ENCODE measurements around the gene TCAF1. TPM values are rescaled to one million over a fixed set of nuclear protein-coding genes. Genes with fewer than 3 reads are reported as not detected.
"Not testable (repeated sequence)": the region's sequence is repeated elsewhere in the genome, so short reads cannot be mapped to it uniquely, and the experiment has no call there.

TCAF1 gene
- total RNA-seq, 2 donors from 2014 or later, result 53.0 to 89.8 TPM

GRCh38 chr7:143857994-143858393 is 44.0 kb downstream of the TCAF1 start:
- H3K27me3 ChIP-seq (replicated peaks; ENCODE audit: insufficient read depth); H3K27ac ChIP-seq; H3K4me1 ChIP-seq (replicated peaks); DNase-seq (ENCODE audit: low spot score); H3K36me3 ChIP-seq; H3K4me3 ChIP-seq; intact Hi-C loops (cut with DNase I); H3K9me3 ChIP-seq: not testable (repeated sequence)
- WGBS, result no CpG with 5 or more reads among the region's 2 CpGs

- H3K27ac ChIP-seq, result not testable (repeated sequence)
- no CpG with 5 or more reads among the region's 1 CpG for WGBS
These were observed 46.5 kb downstream of the TCAF1 start for GRCh38 chr7:143855443-143855842.

GRCh38 chr7:143850682-143851081 is 51.3 kb downstream of the TCAF1 start:
- intact Hi-C loops (cut with DNase I), result no loop called here
- Histone ChIP-seq H3K4me3 (no peak overlapping the region), H3K27me3 (replicated peaks; ENCODE audit: insufficient read depth) (no peaks in the 10 kb centered on the region), H3K36me3 (no peaks in the 10 kb centered on the region), H3K27ac (no peak overlapping the region), H3K9me3 (no peaks in the 10 kb centered on the region), H3K4me1 (replicated peaks) (no peaks in the 10 kb centered on the region)
- TF ChIP-seq POLR2AphosphoS5 (IDR thresholded peaks at IDR 0.05) (no peak), CTCF (IDR thresholded peaks at IDR 0.05) (no peak), POLR2A (IDR thresholded peaks at IDR 0.05) (no peak)
- WGBS, result 52% methylated on average over 2 of the region's 2 CpGs
- DNase-seq (ENCODE audit: low spot score), result no peak

More at GRCh38 chr7:143855443-143855842, 46.5 kb downstream of the TCAF1 start:
- H3K36me3 ChIP-seq; intact Hi-C loops (cut with DNase I); H3K9me3 ChIP-seq; H3K4me1 ChIP-seq (replicated peaks); H3K27me3 ChIP-seq (replicated peaks; ENCODE audit: insufficient read depth); DNase-seq (ENCODE audit: low spot score); H3K4me3 ChIP-seq: not testable (repeated sequence)

- 84% methylated on average over 3 of the region's 3 CpGs for WGBS
- intact Hi-C loops (cut with DNase I), result no loop called here
- TF ChIP-seq POLR2A (IDR thresholded peaks at IDR 0.05), result no peak
- TF ChIP-seq CTCF (IDR thresholded peaks at IDR 0.05), result no peak
- no peak for TF ChIP-seq POLR2AphosphoS5 (IDR thresholded peaks at IDR 0.05)
These were observed 52.0 kb downstream of the TCAF1 start for GRCh38 chr7:143849785-143850479.

GRCh38 chr7:143848192-143848591 is 53.8 kb downstream of the TCAF1 start:
- Histone ChIP-seq H3K27me3 (replicated peaks; ENCODE audit: insufficient read depth) (no peaks in the 10 kb centered on the region), H3K4me1 (replicated peaks) (no peaks in the 10 kb centered on the region), H3K36me3 (no peaks in the 10 kb centered on the region), H3K9me3 (no peaks in the 10 kb centered on the region), H3K27ac (no peak overlapping the region), H3K4me3 (no peak overlapping the region)
- TF ChIP-seq CTCF (IDR thresholded peaks at IDR 0.05), result no peak
- no peak for TF ChIP-seq POLR2AphosphoS5 (IDR thresholded peaks at IDR 0.05)
- no peak for TF ChIP-seq POLR2A (IDR thresholded peaks at IDR 0.05)
- intact Hi-C loops (cut with DNase I), result no loop called here
- no peak for DNase-seq (ENCODE audit: low spot score)

More at GRCh38 chr7:143849785-143850479, 52.0 kb downstream of the TCAF1 start:
- Histone ChIP-seq H3K27ac (no peak overlapping the region), H3K27me3 (replicated peaks; ENCODE audit: insufficient read depth) (no peaks in the 10 kb centered on the region), H3K36me3 (no peaks in the 10 kb centered on the region), H3K4me3 (no peak overlapping the region), H3K4me1 (replicated peaks) (no peaks in the 10 kb centered on the region), H3K9me3 (no peaks in the 10 kb centered on the region)
- no peak for DNase-seq (ENCODE audit: low spot score)

GRCh38 chr7:143846692-143847091 is 55.3 kb downstream of the TCAF1 start:
- no peak for DNase-seq (ENCODE audit: low spot score)
- no peak overlapping the region for H3K27ac ChIP-seq
- intact Hi-C loops (cut with DNase I), result no loop called here
- 97% methylated on average over 2 of the region's 2 CpGs for WGBS
- no peaks in the 10 kb centered on the region for H3K27me3 ChIP-seq (replicated peaks; ENCODE audit: insufficient read depth)
- no peak for TF ChIP-seq POLR2AphosphoS5 (IDR thresholded peaks at IDR 0.05)
- TF ChIP-seq POLR2A (IDR thresholded peaks at IDR 0.05), result no peak
- no peak for TF ChIP-seq CTCF (IDR thresholded peaks at IDR 0.05)
- no peaks in the 10 kb centered on the region for H3K36me3 ChIP-seq
- H3K4me1 ChIP-seq (replicated peaks), result no peaks in the 10 kb centered on the region
- no peak overlapping the region for H3K4me3 ChIP-seq
- H3K9me3 ChIP-seq, result no peaks in the 10 kb centered on the region

GRCh38 chr7:143841696-143842095 is 60.3 kb downstream of the TCAF1 start:
- H3K4me3 ChIP-seq; H3K36me3 ChIP-seq; H3K27ac ChIP-seq; H3K9me3 ChIP-seq; intact Hi-C loops (cut with DNase I); DNase-seq (ENCODE audit: low spot score); H3K4me1 ChIP-seq (replicated peaks); H3K27me3 ChIP-seq (replicated peaks; ENCODE audit: insufficient read depth): not testable (repeated sequence)
- 88% methylated on average over 2 of the region's 5 CpGs for WGBS

- intact Hi-C loops (cut with DNase I); H3K9me3 ChIP-seq; H3K4me1 ChIP-seq (replicated peaks); H3K27me3 ChIP-seq (replicated peaks; ENCODE audit: insufficient read depth); H3K36me3 ChIP-seq; DNase-seq (ENCODE audit: low spot score); H3K4me3 ChIP-seq; H3K27ac ChIP-seq: not testable (repeated sequence)
- WGBS, result no CpG with 5 or more reads among the region's 1 CpG
These were observed 61.9 kb downstream of the TCAF1 start for GRCh38 chr7:143840062-143840461.
